Measurements from ENCODE around the gene RAPGEF6.

The RAPGEF6 gene

GRCh38 chr5:131460867-131461572 lies 174.0 kb downstream of the RAPGEF6 start:
- no peak for DNase-seq
- Histone ChIP-seq H3K4me3 (ENCODE audit: low read depth, low read length) (no peak overlapping the region), H3K27me3 (ENCODE audit: insufficient read depth, low read depth, severe bottlenecking) (no peaks in the 10 kb centered on the region), H3K27ac (no peak overlapping the region), H3K36me3 (peaks cover 7% of the 10 kb centered on the region; the same call in 1 of the 2 replicates), H3K9me3 (ENCODE audit: severe bottlenecking) (no peaks in the 10 kb centered on the region)
- no peak for TF ChIP-seq CTCF (IDR thresholded peaks at IDR 0.05; ENCODE audit: low read depth, low read length)

DNA sequence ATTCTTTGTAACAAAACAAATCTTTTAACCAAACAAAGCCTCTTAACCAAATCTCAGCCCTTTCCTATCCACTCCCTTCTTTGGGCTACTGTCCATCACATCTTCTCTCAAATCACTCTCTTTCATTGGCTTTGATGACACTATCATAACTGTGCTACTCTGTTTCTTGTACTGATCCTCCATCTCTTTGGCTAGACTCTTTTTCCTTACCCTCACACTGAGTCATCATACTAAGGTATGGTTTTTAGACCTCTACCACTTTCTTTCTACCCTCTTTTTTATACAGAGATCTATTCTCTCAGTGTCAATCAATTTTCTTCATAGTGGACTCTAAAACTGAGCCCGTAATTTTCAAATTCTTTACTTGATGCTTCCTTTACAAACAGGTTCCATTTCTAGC lies 174.9 kb downstream of the RAPGEF6 start:
- no peak for DNase-seq
- Histone ChIP-seq H3K36me3 (peaks cover 13% of the 10 kb centered on the region; the same call in 1 of the 2 replicates), H3K27me3 (ENCODE audit: insufficient read depth, low read depth, severe bottlenecking) (no peaks in the 10 kb centered on the region), H3K9me3 (ENCODE audit: severe bottlenecking) (no peaks in the 10 kb centered on the region), H3K27ac (no peak overlapping the region), H3K4me3 (ENCODE audit: low read depth, low read length) (no peak overlapping the region)
- no peak for TF ChIP-seq CTCF (IDR thresholded peaks at IDR 0.05; ENCODE audit: low read depth, low read length)

GRCh38 chr5:131459216-131459615 lies 175.8 kb downstream of the RAPGEF6 start:
- Histone ChIP-seq H3K27me3 (ENCODE audit: insufficient read depth, low read depth, severe bottlenecking) (no peaks in the 10 kb centered on the region), H3K36me3 (peaks cover 14% of the 10 kb centered on the region; the same call in 1 of the 2 replicates), H3K27ac (no peak overlapping the region), H3K4me3 (ENCODE audit: low read depth, low read length) (no peak overlapping the region), H3K9me3 (ENCODE audit: severe bottlenecking) (no peaks in the 10 kb centered on the region)
- no peak for TF ChIP-seq CTCF (IDR thresholded peaks at IDR 0.05; ENCODE audit: low read depth, low read length)
- DNase-seq: no peak

DNA sequence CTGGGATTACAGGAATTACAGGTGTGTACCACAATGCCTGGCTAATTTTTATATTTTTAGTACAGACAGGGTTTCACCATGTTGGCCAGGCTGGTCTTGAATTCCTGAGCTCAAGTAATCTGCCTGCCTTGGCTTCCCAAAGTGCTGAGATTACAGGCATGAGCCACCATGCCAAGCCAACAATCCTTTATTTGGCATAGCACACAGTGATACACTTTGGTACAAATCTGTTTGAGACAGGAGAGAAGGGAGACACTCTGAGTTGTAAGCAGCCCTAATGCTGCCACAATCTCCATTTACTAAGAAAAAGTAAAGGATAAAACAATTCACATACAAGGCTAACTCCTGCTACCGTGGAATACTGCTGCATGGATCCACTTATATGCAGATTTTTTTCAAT lies 177.8 kb downstream of the RAPGEF6 start:
- Histone ChIP-seq H3K27me3 (ENCODE audit: insufficient read depth, low read depth, severe bottlenecking) (no peaks in the 10 kb centered on the region), H3K36me3 (peaks cover 20% of the 10 kb centered on the region), H3K27ac (no peak overlapping the region)

DNA sequence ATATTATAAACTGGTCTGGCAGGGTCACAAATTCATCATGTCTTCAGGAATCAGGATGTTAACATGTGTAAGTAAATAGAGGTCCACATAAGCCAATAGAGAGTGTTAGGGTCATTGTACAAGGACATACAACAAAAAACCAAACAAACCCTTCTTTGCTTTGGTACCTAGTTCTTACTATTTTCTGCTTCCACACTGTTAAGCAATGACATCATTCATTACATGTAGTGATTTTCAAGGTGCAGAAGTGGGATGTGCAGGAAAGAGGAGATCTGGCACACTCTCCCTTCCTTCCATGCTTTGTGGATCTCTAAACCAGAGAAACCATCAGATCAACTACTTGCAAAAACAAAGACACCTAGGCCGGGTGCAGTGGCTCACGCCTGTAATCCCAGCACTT lies 184.1 kb downstream of the RAPGEF6 start:
- no peak for DNase-seq
- Histone ChIP-seq H3K27ac (no peak overlapping the region), H3K27me3 (ENCODE audit: insufficient read depth, low read depth, severe bottlenecking) (no peaks in the 10 kb centered on the region), H3K4me3 (ENCODE audit: low read depth, low read length) (no peak overlapping the region), H3K9me3 (ENCODE audit: severe bottlenecking) (no peaks in the 10 kb centered on the region), H3K36me3 (peaks cover 31% of the 10 kb centered on the region)
- no peak for TF ChIP-seq CTCF (IDR thresholded peaks at IDR 0.05; ENCODE audit: low read depth, low read length)

More for the DNA sequence above, 177.8 kb downstream of the RAPGEF6 start:
- DNase-seq: no peak
- Histone ChIP-seq H3K9me3 (ENCODE audit: severe bottlenecking) (no peaks in the 10 kb centered on the region), H3K4me3 (ENCODE audit: low read depth, low read length) (no peak overlapping the region)
- TF ChIP-seq CTCF (IDR thresholded peaks at IDR 0.05; ENCODE audit: low read depth, low read length): no peak

- Histone ChIP-seq H3K36me3 (peaks cover 56% of the 10 kb centered on the region), H3K4me3 (ENCODE audit: low read depth, low read length) (no peak overlapping the region), H3K9me3 (ENCODE audit: severe bottlenecking) (no peaks in the 10 kb centered on the region), H3K27me3 (ENCODE audit: insufficient read depth, low read depth, severe bottlenecking) (no peaks in the 10 kb centered on the region), H3K27ac (no peak overlapping the region)
- no peak for DNase-seq
- TF ChIP-seq CTCF (IDR thresholded peaks at IDR 0.05; ENCODE audit: low read depth, low read length): no peak
Observed at GRCh38 chr5:131441184-131441583, 193.8 kb downstream of the RAPGEF6 start.

Measured in WERI-Rb-1 (cell line).